Adrenal gland (tissue), 12 donors: ENCODE data around the gene CEP95. TPM values are rescaled to one million over a fixed set of nuclear protein-coding genes. Genes with fewer than 3 reads are reported as not detected.
"Not testable (repeated sequence)": the region's sequence is repeated elsewhere in the genome, so short reads cannot be mapped to it uniquely, and the experiment has no call there.

ENCODE experiments used
- DNase-seq, 7 donors: peaks; one replicate each; pipeline ENCODE4 v3.0.0-alpha.2; 2019 to 2020
- H3K27ac ChIP-seq, 5 donors: fragments of 200-600 bp; sonication (generic) in 4 of 5; 1 replicate in 3 of 5; 2 replicates in 2 of 5; pipeline versions ENCODE4 v1.5.1 to v1.8.0; 2016 to 2020; ENCODE audit warnings: mild to moderate bottlenecking in 1 of 5
- H3K27me3 ChIP-seq: fragments of 200-600 bp; 2 replicates; pipeline ENCODE4 v1.8.0; 2021
- H3K36me3 ChIP-seq, 2 donors: fragments of 200-600 bp; replicated peaks in 1 of 2; 1 replicate in 1 of 2; 2 replicates in 1 of 2; pipeline versions ENCODE4 v1.5.1 to v1.8.0; 2018 to 2022
- H3K4me1 ChIP-seq, 2 donors: fragments of 200-600 bp; replicated peaks in 1 of 2; 1 replicate in 1 of 2; 2 replicates in 1 of 2; pipeline versions ENCODE4 v1.5.1 to v1.8.0; 2018 to 2021
- H3K4me3 ChIP-seq, 4 donors: fragments of 200-600 bp; sonication (generic) in 3 of 4; one replicate each; pipeline ENCODE4 v1.5.1; 2016 to 2018
- H3K9me3 ChIP-seq, 3 donors: fragments of 200-600 bp; sonication (generic) in 1 of 3; replicated peaks in 1 of 3; 1 replicate in 2 of 3; 2 replicates in 1 of 3; pipeline versions ENCODE4 v1.5.1 to v1.8.0; 2016 to 2021
- CTCF ChIP-seq, 6 experiments: fragments of 450-650 bp in 4 of 6; fragments of 200-600 bp in 2 of 6; sonication (generic) in 1 of 6; IDR thresholded peaks; 1 replicate in 5 of 6; 2 replicates in 1 of 6; pipeline versions ENCODE4 v1.5.1 to v1.8.0; 2016 to 2021; ENCODE audit warnings: antibody characterized with exemption in 6 of 6, mild to moderate bottlenecking in 2 of 6, moderate library complexity in 1 of 6
- POLR2A ChIP-seq, 2 donors: fragments of 450-650 bp; IDR thresholded peaks; one replicate each; pipeline ENCODE4 v1.6.1; 2017; ENCODE audit warnings: antibody characterized with exemption in 2 of 2, mild to moderate bottlenecking in 2 of 2, moderate library complexity in 1 of 2
- WGBS, 4 donors: extraction: QIAGEN DNeasy Blood & Tissue Kit in 2 of 4; methylation state at CpG; one replicate each; pipeline versions ENCODE4 v1.1.5 to v1.1.7; 2013 to 2017; 5-methylcytosine and 5-hydroxymethylcytosine counted together
- intact Hi-C, 2 donors: fragments of 100-400 bp; cut with DNase I; formaldehyde crosslinking; loops; one replicate each; pipeline versions ENCODE4 v1.14.1 to v1.15.0; 2022 to 2023
- polyA plus RNA-seq, 3 donors: library from polyadenylated mRNA; stranded (reverse); fragments of 200-250 nt in 2 of 3; fragments of 350-450 nt in 1 of 3; fragmentation: Illumina TruSeq in 1 of 3; extraction: RNeasy Lipid Tissue Mini Kit (QIAGEN cat#74804) in 1 of 3; gene quantifications; one replicate each; pipeline ENCODE4 v1.2.3, GENCODE V29; 2013 to 2014
- total RNA-seq, 9 donors: library from RNA; depleted of rRNA in 4 of 9; stranded (reverse); fragments of >200 nt in 4 of 9; fragments of 120-200 nt in 1 of 9; fragmentation: NEBNext Ultra II Directional in 1 of 9; extraction: Animal tissue kit (Norgen Biotek cat#: 25700) in 1 of 9; gene quantifications; one replicate each; pipeline versions ENCODE4 v1.1.0 to v1.2.4, GENCODE V29; 2013 to 2023
- donor health status: healthy with polysubstance abuse.
- donor health status: Bipolar disorder and iron deficiency.
- donor health status: DM: yes; HTN: yes; CAD: no.
- donor health status: DM: no; HTN: no; CAD: no.
- donor health status: DM: no; HTN: no; CAD: no.
- donor health status: DM: yes; HTN: yes; CAD: no.

The CEP95 gene
- total and polyA plus RNA-seq, 12 donors, result 7.7 to 114 (median 22.0) TPM

- Histone ChIP-seq H3K9me3 (no peaks in the 10 kb centered on the region), H3K27ac (no peak overlapping the region), H3K36me3 (no peaks in the 10 kb centered on the region), H3K4me1 (no peaks in the 10 kb centered on the region), H3K27me3 (no peaks in the 10 kb centered on the region), H3K4me3 (no peak overlapping the region)
- peak in 4 of 7 donors; percentile 13 to 53 (median 24) for DNase-seq
- TF ChIP-seq POLR2A (IDR thresholded peaks at IDR 0.05), result no peak
- TF ChIP-seq CTCF (IDR thresholded peaks at IDR 0.05), result no peak
- 76 to 82% (median 80%) methylated on average over 8 of the region's 8 CpGs for WGBS, 4 donors
- intact Hi-C loops, result no loop called here
These were observed 45.8 kb upstream of the CEP95 start for GRCh38 chr17:64460955-64461354.

GRCh38 chr17:64461788-64462187 is 45.0 kb upstream of the CEP95 start:
- Histone ChIP-seq H3K4me3 (no peak overlapping the region), H3K36me3 (no peaks in the 10 kb centered on the region), H3K27ac (no peak overlapping the region), H3K4me1 (no peaks in the 10 kb centered on the region), H3K9me3 (no peaks in the 10 kb centered on the region), H3K27me3 (no peaks in the 10 kb centered on the region)
- DNase-seq, result no peak
- intact Hi-C loops, result no loop called here
- WGBS, 4 donors, result 69 to 84% (median 75%) methylated on average over 6 of the region's 6 CpGs
- TF ChIP-seq POLR2A (IDR thresholded peaks at IDR 0.05), result no peak
- TF ChIP-seq CTCF (IDR thresholded peaks at IDR 0.05), result no peak

GRCh38 chr17:64466019-64466735 is 40.6 kb upstream of the CEP95 start:
- intact Hi-C loops, result no loop called here
- TF ChIP-seq CTCF (IDR thresholded peaks at IDR 0.05) (no peak), POLR2A (IDR thresholded peaks at IDR 0.05) (no peak)
- H3K27me3 ChIP-seq, result no peaks in the 10 kb centered on the region
- no peak overlapping the region for H3K4me3 ChIP-seq
- WGBS, 4 donors, result 75 to 92% (median 80%) methylated on average over 9 of the region's 9 CpGs
- H3K4me1 ChIP-seq, result no peaks in the 10 kb centered on the region
- no peaks in the 10 kb centered on the region for H3K36me3 ChIP-seq
- no peak for DNase-seq
- H3K27ac ChIP-seq, result no peak overlapping the region
- no peaks in the 10 kb centered on the region for H3K9me3 ChIP-seq

GRCh38 chr17:64466834-64467233 is 39.9 kb upstream of the CEP95 start:
- H3K27me3 ChIP-seq, H3K36me3 ChIP-seq, H3K27ac ChIP-seq, H3K4me3 ChIP-seq, DNase-seq, intact Hi-C loops, H3K9me3 ChIP-seq, H3K4me1 ChIP-seq: not testable (repeated sequence)
- 66 to 78% (median 68%) methylated on average over 1 of the region's 1 CpG for WGBS, 4 donors

- Histone ChIP-seq H3K9me3 (no peaks in the 10 kb centered on the region), H3K4me1 (no peaks in the 10 kb centered on the region), H3K27me3 (no peaks in the 10 kb centered on the region), H3K36me3 (no peaks in the 10 kb centered on the region), H3K4me3 (no peak overlapping the region), H3K27ac (no peak overlapping the region)
- no peak for TF ChIP-seq CTCF (IDR thresholded peaks at IDR 0.05)
- 78 to 93% (median 82%) methylated on average over 4 of the region's 4 CpGs for WGBS, 4 donors
- intact Hi-C loops, result no loop called here
- DNase-seq, result no peak
These were observed 36.2 kb upstream of the CEP95 start for GRCh38 chr17:64470625-64471024.
